ENCODE data around the gene RGS21.
"Not testable (repeated sequence)": the region's sequence is repeated elsewhere in the genome, so short reads cannot be mapped to it uniquely, and the experiment has no call there.

RGS21 gene

GRCh38 chr1:192303029-192303428 lies 13.8 kb upstream of the RGS21 start:
- no peak overlapping the region for H3K4me3 ChIP-seq
- no peak for DNase-seq (ENCODE audit: low spot score)
- no peak for TF ChIP-seq CTCF (IDR thresholded peaks at IDR 0.05)
- no peak overlapping the region for H3K27ac ChIP-seq

GRCh38 chr1:192308314-192308713 lies 8.5 kb upstream of the RGS21 start:
- not testable (repeated sequence) for H3K4me3 ChIP-seq; H3K27ac ChIP-seq; DNase-seq (ENCODE audit: low spot score)

- no peak for TF ChIP-seq CTCF (IDR thresholded peaks at IDR 0.05)
- H3K27ac ChIP-seq, result no peak overlapping the region
- DNase-seq (ENCODE audit: low spot score), result no peak
- no peak overlapping the region for H3K4me3 ChIP-seq
Observed at GRCh38 chr1:192311281-192311680, 5.5 kb upstream of the RGS21 start.

GRCh38 chr1:192327997-192328396 lies 11.2 kb downstream of the RGS21 start:
- no peak for TF ChIP-seq CTCF (IDR thresholded peaks at IDR 0.05)
- no peak for DNase-seq (ENCODE audit: low spot score)

GRCh38 chr1:192342842-192343241 lies 26.1 kb downstream of the RGS21 start:
- TF ChIP-seq CTCF (IDR thresholded peaks at IDR 0.05), result no peak
- no peak overlapping the region for H3K4me3 ChIP-seq
- H3K27ac ChIP-seq, result no peak overlapping the region
- no peak for DNase-seq (ENCODE audit: low spot score)

More at GRCh38 chr1:192327997-192328396, 11.2 kb downstream of the RGS21 start:
- Histone ChIP-seq H3K4me3 (no peak overlapping the region), H3K27ac (no peak overlapping the region)

GRCh38 chr1:192343344-192343743 lies 26.6 kb downstream of the RGS21 start:
- TF ChIP-seq CTCF (IDR thresholded peaks at IDR 0.05), result no peak
- no peak for DNase-seq (ENCODE audit: low spot score)
- Histone ChIP-seq H3K27ac (no peak overlapping the region), H3K4me3 (no peak overlapping the region)

- TF ChIP-seq CTCF (IDR thresholded peaks at IDR 0.05), result no peak
- no peak overlapping the region for H3K27ac ChIP-seq
- no peak overlapping the region for H3K4me3 ChIP-seq
- DNase-seq (ENCODE audit: low spot score), result no peak
Observed at GRCh38 chr1:192349314-192349713, 32.5 kb downstream of the RGS21 start.

GRCh38 chr1:192350356-192350755 lies 33.6 kb downstream of the RGS21 start:
- TF ChIP-seq CTCF (IDR thresholded peaks at IDR 0.05), result no peak
- H3K27ac ChIP-seq, result no peak overlapping the region
- no peak overlapping the region for H3K4me3 ChIP-seq
- DNase-seq (ENCODE audit: low spot score), result no peak
